Hepatocyte (in vitro differentiated cells): ENCODE data around the gene RPTN. TPM values are rescaled to one million over a fixed set of nuclear protein-coding genes. Genes with fewer than 3 reads are reported as not detected.

Source experiments
- DNase-seq: peaks from one replicate; pipeline ENCODE4 v3.0.0-alpha.2; 2016; ENCODE audit warnings: low spot score
- H2AFZ ChIP-seq: fragments of 200-600 bp; sonication (generic); 2 replicates; pipeline ENCODE4 v1.6.0; 2016; ENCODE audit warnings: antibody characterized with exemption, mild to moderate bottlenecking
- H3K27ac ChIP-seq: fragments of 200-600 bp; sonication (generic); 2 replicates; pipeline ENCODE4 v1.5.1; 2016; ENCODE audit warnings: mild to moderate bottlenecking
- H3K27me3 ChIP-seq: fragments of 200-600 bp; sonication (generic); 2 replicates; pipeline ENCODE4 v1.6.1; 2016
- H3K36me3 ChIP-seq: fragments of 200-600 bp; sonication (generic); replicated peaks from 2 replicates; pipeline ENCODE4 v1.5.1; 2016; ENCODE audit warnings: low read depth; ENCODE audit not compliant: insufficient read depth
- H3K4me1 ChIP-seq: fragments of 200-600 bp; sonication (generic); 2 replicates; pipeline ENCODE4 v1.5.1; 2016; ENCODE audit warnings: mild to moderate bottlenecking, moderate library complexity; ENCODE audit not compliant: insufficient read depth
- H3K4me2 ChIP-seq: fragments of 200-600 bp; sonication (generic); 2 replicates; pipeline ENCODE4 v1.6.0; 2016
- H3K4me3 ChIP-seq: fragments of 200-600 bp; sonication (generic); 2 replicates; pipeline ENCODE4 v1.5.1; 2016; ENCODE audit warnings: mild to moderate bottlenecking
- H3K79me2 ChIP-seq: fragments of 200-600 bp; sonication (generic); 2 replicates; pipeline ENCODE4 v1.6.0; 2017; ENCODE audit warnings: mild to moderate bottlenecking
- H3K9me2 ChIP-seq: fragments of 200-600 bp; sonication (generic); replicated peaks from 2 replicates; pipeline ENCODE4 v1.6.0; 2017; ENCODE audit warnings: mild to moderate bottlenecking; ENCODE audit not compliant: insufficient read depth
- H3K9me3 ChIP-seq: fragments of 200-600 bp; sonication (generic); 2 replicates; pipeline ENCODE4 v1.5.1; 2016; ENCODE audit warnings: low read depth, mild to moderate bottlenecking
- H4K20me1 ChIP-seq: fragments of 200-600 bp; sonication (generic); 2 replicates; pipeline ENCODE4 v1.6.0; 2016; ENCODE audit warnings: mild to moderate bottlenecking; ENCODE audit not compliant: insufficient read depth, poor library complexity, severe bottlenecking
- EZH2 ChIP-seq: fragments of 200-600 bp; sonication (generic); IDR thresholded peaks from 2 replicates; pipeline ENCODE4 v1.6.1; 2016; ENCODE audit warnings: antibody characterized with exemption, mild to moderate bottlenecking, borderline replicate concordance
- EZH2phosphoT487 ChIP-seq: fragments of 200-600 bp; sonication (generic); IDR thresholded peaks from one replicate; pipeline ENCODE4 v1.6.1; 2018; ENCODE audit warnings: antibody characterized with exemption, mild to moderate bottlenecking, low read depth, moderate library complexity; ENCODE audit not compliant: unreplicated experiment, severe bottlenecking
- WGBS: methylation state at CpG from one replicate; pipeline ENCODE4 v1.1.6; 2016; ENCODE audit warnings: low lambda C conversion rate; ENCODE audit errors: missing lambda C conversion rate; 5-methylcytosine and 5-hydroxymethylcytosine counted together
- polyA plus RNA-seq: library from polyadenylated mRNA; unstranded; fragments of >200 nt; fragmentation: Nextera tagmentation; extraction: Ambion mirVana; gene quantifications from 2 replicates; pipeline ENCODE4 v1.2.1, GENCODE V29; 2016
- total RNA-seq: library from RNA; depleted of rRNA; stranded (reverse); fragments of >200 nt; gene quantifications from 2 replicates; pipeline ENCODE4 v1.2.3, GENCODE V29; 2014
- TF ChIP-seq, protein P1 (sequence below): fragments of 200-600 bp; sonication (generic); IDR thresholded peaks from 2 replicates; pipeline ENCODE4 v1.5.1; 2016; ENCODE audit warnings: antibody characterized with exemption, mild to moderate bottlenecking; ENCODE audit not compliant: poor library complexity

Gene RPTN
- total and polyA plus RNA-seq, 2 experiments from 2014 or later, result not detected

DNA sequence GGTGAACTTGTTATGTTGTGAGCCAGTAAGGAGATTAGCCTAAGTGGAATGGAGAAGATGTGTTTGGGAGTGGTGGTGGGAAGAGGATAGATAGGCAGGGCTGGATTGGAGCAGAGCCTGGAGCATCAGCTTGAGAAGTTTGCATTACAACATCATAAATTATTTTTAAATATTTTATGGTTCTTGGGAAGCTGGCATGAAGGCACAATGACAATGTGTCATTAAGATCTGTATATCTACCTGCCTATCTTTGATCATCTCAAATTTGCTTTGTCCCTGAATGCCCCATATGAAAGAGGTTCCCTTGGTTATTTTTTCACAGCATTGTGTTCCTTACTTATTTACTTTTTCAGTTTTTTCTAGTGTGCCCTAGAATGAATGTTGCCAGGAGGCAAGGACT, 32.7 kb upstream of the RPTN start:
- no peaks in the 10 kb centered on the region for H3K79me2 ChIP-seq
- H3K9me3 ChIP-seq, result no peaks in the 10 kb centered on the region
- H3K4me1 ChIP-seq, result no peaks in the 10 kb centered on the region
- TF ChIP-seq, protein P1, sequence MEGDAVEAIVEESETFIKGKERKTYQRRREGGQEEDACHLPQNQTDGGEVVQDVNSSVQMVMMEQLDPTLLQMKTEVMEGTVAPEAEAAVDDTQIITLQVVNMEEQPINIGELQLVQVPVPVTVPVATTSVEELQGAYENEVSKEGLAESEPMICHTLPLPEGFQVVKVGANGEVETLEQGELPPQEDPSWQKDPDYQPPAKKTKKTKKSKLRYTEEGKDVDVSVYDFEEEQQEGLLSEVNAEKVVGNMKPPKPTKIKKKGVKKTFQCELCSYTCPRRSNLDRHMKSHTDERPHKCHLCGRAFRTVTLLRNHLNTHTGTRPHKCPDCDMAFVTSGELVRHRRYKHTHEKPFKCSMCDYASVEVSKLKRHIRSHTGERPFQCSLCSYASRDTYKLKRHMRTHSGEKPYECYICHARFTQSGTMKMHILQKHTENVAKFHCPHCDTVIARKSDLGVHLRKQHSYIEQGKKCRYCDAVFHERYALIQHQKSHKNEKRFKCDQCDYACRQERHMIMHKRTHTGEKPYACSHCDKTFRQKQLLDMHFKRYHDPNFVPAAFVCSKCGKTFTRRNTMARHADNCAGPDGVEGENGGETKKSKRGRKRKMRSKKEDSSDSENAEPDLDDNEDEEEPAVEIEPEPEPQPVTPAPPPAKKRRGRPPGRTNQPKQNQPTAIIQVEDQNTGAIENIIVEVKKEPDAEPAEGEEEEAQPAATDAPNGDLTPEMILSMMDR, result no peak
- no peak for DNase-seq
- no peaks in the 10 kb centered on the region for H4K20me1 ChIP-seq
- H3K4me3 ChIP-seq, result no peak overlapping the region
- H3K4me2 ChIP-seq, result no peak overlapping the region
- no peak overlapping the region for H2AFZ ChIP-seq
- H3K9me2 ChIP-seq, result no peaks in the 10 kb centered on the region
- no peaks in the 10 kb centered on the region for H3K36me3 ChIP-seq
- no peaks in the 10 kb centered on the region for H3K27me3 ChIP-seq
- no peak overlapping the region for H3K27ac ChIP-seq

DNA sequence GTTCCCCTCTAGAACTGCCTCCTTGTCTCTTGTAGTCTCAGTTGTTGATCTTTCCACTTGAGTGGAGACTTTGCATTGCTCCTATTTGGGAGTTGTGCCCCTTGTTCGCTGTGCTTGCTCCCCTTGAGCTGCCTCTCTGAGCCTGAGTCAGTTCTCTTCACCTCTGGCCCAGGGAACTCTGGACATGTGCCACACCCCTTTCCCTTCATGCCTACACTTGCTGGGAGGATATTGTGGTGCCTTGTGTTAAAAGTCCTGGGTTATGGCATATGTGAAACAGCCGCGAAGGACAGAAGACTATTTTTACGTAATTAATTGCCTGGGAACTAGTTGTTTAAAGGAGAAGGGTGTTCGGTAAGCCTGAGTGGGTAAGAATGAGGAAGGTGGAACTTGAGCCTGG, 32.2 kb upstream of the RPTN start:
- 65% methylated on average over 5 of the region's 5 CpGs for WGBS
- H3K36me3 ChIP-seq, result no peaks in the 10 kb centered on the region
- no peaks in the 10 kb centered on the region for H3K4me1 ChIP-seq
- no peaks in the 10 kb centered on the region for H3K27me3 ChIP-seq
- TF ChIP-seq, protein P1, result no peak
- no peak for TF ChIP-seq EZH2phosphoT487
- TF ChIP-seq EZH2, result no peak
- no peak overlapping the region for H3K4me2 ChIP-seq
- DNase-seq, result no peak
- H3K27ac ChIP-seq, result no peak overlapping the region
- no peaks in the 10 kb centered on the region for H3K9me3 ChIP-seq
- no peaks in the 10 kb centered on the region for H3K9me2 ChIP-seq
- H3K79me2 ChIP-seq, result no peaks in the 10 kb centered on the region
- H2AFZ ChIP-seq, result no peak overlapping the region
- no peaks in the 10 kb centered on the region for H4K20me1 ChIP-seq
- H3K4me3 ChIP-seq, result no peak overlapping the region

DNA sequence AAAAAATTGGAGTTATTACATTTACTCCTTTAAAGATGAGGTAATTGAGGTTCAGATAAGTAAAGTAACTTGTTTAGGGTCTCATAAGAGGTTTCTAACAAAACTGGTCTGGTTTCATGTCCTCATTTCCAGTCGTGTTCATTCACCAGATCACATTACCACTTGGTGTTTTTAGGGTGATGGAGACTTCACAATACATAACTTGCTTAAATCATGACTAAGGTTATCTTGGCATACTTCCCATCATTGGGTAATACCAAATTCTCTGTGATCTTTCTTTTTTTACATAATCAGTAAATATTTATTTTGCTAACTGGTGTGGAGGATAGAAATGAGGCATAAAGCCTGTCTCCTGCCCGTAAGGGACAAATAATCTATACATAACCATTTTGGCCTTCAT, 31.6 kb upstream of the RPTN start:
- H3K4me3 ChIP-seq, result no peak overlapping the region
- H3K4me2 ChIP-seq, result no peak overlapping the region
- no peaks in the 10 kb centered on the region for H3K36me3 ChIP-seq
- 44% methylated on average over 2 of the region's 2 CpGs for WGBS
- no peaks in the 10 kb centered on the region for H3K27me3 ChIP-seq
- no peak overlapping the region for H3K27ac ChIP-seq
- H3K79me2 ChIP-seq, result no peaks in the 10 kb centered on the region
- TF ChIP-seq, protein P1, result no peak
- TF ChIP-seq EZH2 (no peak), EZH2phosphoT487 (no peak)
- no peak for DNase-seq
- H3K4me1 ChIP-seq, result no peaks in the 10 kb centered on the region
- H2AFZ ChIP-seq, result no peak overlapping the region
- H3K9me2 ChIP-seq, result no peaks in the 10 kb centered on the region
- no peaks in the 10 kb centered on the region for H4K20me1 ChIP-seq
- H3K9me3 ChIP-seq, result no peaks in the 10 kb centered on the region
